HCT116 (cell line): ENCODE measurements around the gene UBR3. TPM values are rescaled to one million over a fixed set of nuclear protein-coding genes. Genes with fewer than 3 reads are reported as not detected.

Experiments
- ATAC-seq: fragments of 200-7000 bp; cut with Tn5 transposase; 2 replicates; pipeline ENCODE4 v1.9.1; 2020; ENCODE audit warnings: mild to moderate bottlenecking, moderate library complexity
- BruUV-seq: library from RNA; stranded (reverse); fragments of 400-500 nt; replicated peaks from 2 replicates; lab custom pipeline; 2021; lab: Mats Ljungman, UMichigan
- CTCF ChIA-PET: fragments of 300-600 bp; sonication (Branson Sonifier 250); formaldehyde crosslinking; loops from one replicate; lab custom pipeline; 2021; ENCODE audit warnings: antibody characterized with exemption; lab: Charles Lee
- POLR2A ChIA-PET: fragments of 300-600, 350-600 bp; sonication (Branson Sonifier 250); formaldehyde crosslinking; loops from one replicate; lab custom pipeline; 2021; ENCODE audit warnings: antibody characterized with exemption; lab: Charles Lee
- RAD21 ChIA-PET, 2 experiments: fragments of 300-600 bp; sonication (Branson Sonifier 250); formaldehyde crosslinking; loops; one replicate each; lab custom pipeline; 2023; ENCODE audit warnings: low total read pairs in 2 of 2; ENCODE audit not compliant: uncharacterized antibody in 2 of 2, unreplicated experiment in 2 of 2, low non-redundant PET in 1 of 2; lab: Charles Lee
- DNase-seq: peaks from one replicate; pipeline ENCODE4 v3.0.0-alpha.2; 2010; ENCODE audit warnings: low read depth, low spot score
- H2AFZ ChIP-seq: fragments of 200-600 bp; shearing (Covaris generic), sonication (generic); 2 replicates; pipeline ENCODE4 v1.6.1; 2017; ENCODE audit warnings: low read depth, mixed run types, mixed read lengths, antibody characterized with exemption, low read length; ENCODE audit not compliant: poor library complexity, severe bottlenecking
- H3K27ac ChIP-seq: 2 replicates; pipeline ENCODE4 v1.5.1; 2012; ENCODE audit warnings: low read depth, low read length
- H3K27me3 ChIP-seq: fragments of 200-600 bp; sonication (generic); 2 replicates; pipeline ENCODE4 v1.6.1; 2016; ENCODE audit warnings: mixed run types, low read length, mixed read lengths; ENCODE audit not compliant: insufficient read depth
- H3K36me3 ChIP-seq, 2 experiments: fragments of 200-500 bp in 1 of 2; fragments of 200-600 bp in 1 of 2; sonication (Bioruptor generic) in 1 of 2; sonication (generic) in 1 of 2; 2 replicates each; pipeline versions ENCODE4 v1.5.1 to v1.6.1; 2014 to 2016; ENCODE audit warnings: low read length in 2 of 2, inconsistent platforms in 1 of 2, mixed read lengths in 1 of 2, mixed run types in 1 of 2; ENCODE audit not compliant: insufficient read depth in 2 of 2, control insufficient read depth in 1 of 2
- H3K4me1 ChIP-seq, 2 experiments: fragments of 200-600 bp in 1 of 2; sonication (generic) in 1 of 2; 2 replicates each; pipeline versions ENCODE4 v1.5.1 to v1.6.1; 2012 to 2017; ENCODE audit warnings: low read length in 2 of 2, inconsistent platforms in 1 of 2, mild to moderate bottlenecking in 1 of 2, mixed read lengths in 1 of 2, mixed run types in 1 of 2, moderate library complexity in 1 of 2; ENCODE audit not compliant: insufficient read depth in 2 of 2, control insufficient read depth in 1 of 2
- H3K4me2 ChIP-seq: fragments of 200-600 bp; sonication (generic); 2 replicates; pipeline ENCODE4 v1.6.1; 2017; ENCODE audit warnings: mixed run types, low read length, mixed read lengths
- H3K4me3 ChIP-seq, 2 experiments: fragments of 200-600 bp in 1 of 2; sonication (generic) in 1 of 2; replicated peaks in 1 of 2; 2 replicates each; pipeline ENCODE4 v1.5.1; 2011 to 2016; ENCODE audit warnings: low read length in 2 of 2, control low read depth in 1 of 2, low read depth in 1 of 2, mild to moderate bottlenecking in 1 of 2, mixed read lengths in 1 of 2, mixed run types in 1 of 2
- H3K79me2 ChIP-seq: fragments of 200-600 bp; sonication (generic); 2 replicates; pipeline ENCODE4 v1.6.1; 2017; ENCODE audit warnings: mild to moderate bottlenecking, mixed run types, low read length, moderate library complexity, mixed read lengths; ENCODE audit not compliant: insufficient read depth
- H3K9ac ChIP-seq: fragments of 200-600 bp; sonication (generic); 2 replicates; pipeline ENCODE4 v1.6.1; 2016; ENCODE audit warnings: low read length, mixed read lengths
- H3K9me2 ChIP-seq: fragments of 200-600 bp; sonication (generic), shearing (Covaris generic); 2 replicates; pipeline ENCODE4 v1.6.1; 2017; ENCODE audit warnings: mixed run types, mild to moderate bottlenecking, moderate library complexity; ENCODE audit not compliant: insufficient read depth
- H3K9me3 ChIP-seq, 2 experiments: fragments of 200-500 bp in 1 of 2; fragments of 200-600 bp in 1 of 2; sonication (Bioruptor generic) in 1 of 2; sonication (generic) in 1 of 2; 2 replicates each; pipeline ENCODE4 v1.6.1; 2014 to 2017; ENCODE audit warnings: low read length in 2 of 2, mixed read lengths in 2 of 2, inconsistent platforms in 1 of 2, low read depth in 1 of 2, mild to moderate bottlenecking in 1 of 2, mixed run types in 1 of 2, moderate library complexity in 1 of 2; ENCODE audit not compliant: control insufficient read depth in 1 of 2, insufficient read depth in 1 of 2
- H4K20me1 ChIP-seq: fragments of 200-600 bp; sonication (generic), shearing (Covaris generic); 2 replicates; pipeline ENCODE4 v1.6.1; 2017; ENCODE audit warnings: mixed run types, mild to moderate bottlenecking, moderate library complexity; ENCODE audit not compliant: insufficient read depth
- ATF3 ChIP-seq: IDR thresholded peaks from 2 replicates; pipeline ENCODE4 v1.6.1; 2012
- CBX3 ChIP-seq: IDR thresholded peaks from 2 replicates; pipeline ENCODE4 v1.6.1; 2012; ENCODE audit warnings: low read depth
- CEBPB ChIP-seq: IDR thresholded peaks from 2 replicates; pipeline ENCODE4 v1.6.1; 2012; ENCODE audit warnings: low read depth
- EZH2phosphoT487 ChIP-seq: fragments of 200-600 bp; IDR thresholded peaks from 2 replicates; pipeline ENCODE4 v1.6.1; 2018; ENCODE audit warnings: antibody characterized with exemption, borderline replicate concordance
- JUND ChIP-seq: IDR thresholded peaks from 2 replicates; pipeline ENCODE4 v1.6.1; 2012
- MAX ChIP-seq: IDR thresholded peaks from 2 replicates; pipeline ENCODE4 v1.6.1; 2012
- POLR2A ChIP-seq: IDR thresholded peaks from 2 replicates; pipeline ENCODE4 v1.7.0; 2011; ENCODE audit warnings: borderline replicate concordance; ENCODE audit not compliant: insufficient read depth, insufficient read length; ENCODE audit errors: extremely low read depth
- POLR2AphosphoS5 ChIP-seq: IDR thresholded peaks from 2 replicates; pipeline ENCODE4 v1.6.1; 2011; ENCODE audit warnings: mild to moderate bottlenecking, low read depth, low read length, moderate library complexity
- SIN3A ChIP-seq: IDR thresholded peaks from 2 replicates; pipeline ENCODE4 v1.6.1; 2012; ENCODE audit warnings: low read depth
- SP1 ChIP-seq: IDR thresholded peaks from 2 replicates; pipeline ENCODE4 v1.6.1; 2012; ENCODE audit warnings: low read depth
- YY1 ChIP-seq: IDR thresholded peaks from 2 replicates; pipeline ENCODE4 v1.6.1; 2011; ENCODE audit warnings: low read length, low read depth, moderate library complexity, mild to moderate bottlenecking; ENCODE audit not compliant: insufficient replicate concordance; ENCODE audit errors: extremely low read depth
- ZFX ChIP-seq: fragments of 450-650 bp; IDR thresholded peaks from 2 replicates; pipeline ENCODE4 v1.6.1; 2017
- ZNF274 ChIP-seq: fragments of 200-500 bp; sonication (Bioruptor generic); IDR thresholded peaks from 2 replicates; pipeline ENCODE4 v1.6.1; 2014; ENCODE audit warnings: mild to moderate bottlenecking, low read depth, low read length, inconsistent platforms
- intact Hi-C: fragments of 100-400 bp; cut with micrococcal nuclease; formaldehyde crosslinking; loops from 2 replicates; pipeline ENCODE4 v1.10.0; 2022
- total RNA-seq: library from RNA; stranded (reverse); gene quantifications from one replicate; pipeline ENCODE4 v1.2.1, GENCODE V29; 2021; ENCODE audit not compliant: unreplicated experiment

The UBR3 gene
- total RNA-seq, 1 experiment from 2014 or later = 29.5 TPM

- H3K9ac ChIP-seq = no peak overlapping the region
- H3K79me2 ChIP-seq = peaks cover 5% of the 10 kb centered on the region; the same call in 1 of the 2 replicates
- ChIA-PET CTCF (no interaction called here), RAD21 (no interaction called here), POLR2A (no interaction called here)
- no peaks in the 10 kb centered on the region; a peak in 2 of 4 replicates for H3K9me3 ChIP-seq
- intact Hi-C loops = no loop called here
- H4K20me1 ChIP-seq = no peaks in the 10 kb centered on the region
- no peaks in the 10 kb centered on the region for H3K36me3 ChIP-seq
- no peak for TF ChIP-seq YY1
- TF ChIP-seq ZFX = no peak
- no peak for TF ChIP-seq POLR2A
- no peak for TF ChIP-seq SIN3A
- TF ChIP-seq EZH2phosphoT487 = no peak
- no peak for TF ChIP-seq CEBPB
- no peak for TF ChIP-seq POLR2AphosphoS5
- TF ChIP-seq ZNF274 = no peak
- TF ChIP-seq MAX = no peak
- TF ChIP-seq ATF3 = no peak
- no peak for TF ChIP-seq SP1
- no peak for TF ChIP-seq JUND
- no peak for TF ChIP-seq CBX3
- H3K27ac ChIP-seq = no peak overlapping the region
- H3K9me2 ChIP-seq = no peaks in the 10 kb centered on the region
- no peak for ATAC-seq
- no TSS peak for BruUV-seq
- DNase-seq = no peak
- no peaks in the 10 kb centered on the region for H3K27me3 ChIP-seq
- no peak overlapping the region for H2AFZ ChIP-seq
- no peak overlapping the region for H3K4me3 ChIP-seq
- H3K4me1 ChIP-seq = no peaks in the 10 kb centered on the region
- H3K4me2 ChIP-seq = no peak overlapping the region
These were observed 150.3 kb downstream of the UBR3 start for GRCh38 chr2:169977530-169977929.
